Measurements from ENCODE around the gene KCTD5. TPM values are rescaled to one million over a fixed set of nuclear protein-coding genes. Genes with fewer than 3 reads are reported as not detected.

The KCTD5 gene
- total and polyA plus RNA-seq, 2 experiments from 2014 or later, result 19.7 to 31.8 TPM

DNA sequence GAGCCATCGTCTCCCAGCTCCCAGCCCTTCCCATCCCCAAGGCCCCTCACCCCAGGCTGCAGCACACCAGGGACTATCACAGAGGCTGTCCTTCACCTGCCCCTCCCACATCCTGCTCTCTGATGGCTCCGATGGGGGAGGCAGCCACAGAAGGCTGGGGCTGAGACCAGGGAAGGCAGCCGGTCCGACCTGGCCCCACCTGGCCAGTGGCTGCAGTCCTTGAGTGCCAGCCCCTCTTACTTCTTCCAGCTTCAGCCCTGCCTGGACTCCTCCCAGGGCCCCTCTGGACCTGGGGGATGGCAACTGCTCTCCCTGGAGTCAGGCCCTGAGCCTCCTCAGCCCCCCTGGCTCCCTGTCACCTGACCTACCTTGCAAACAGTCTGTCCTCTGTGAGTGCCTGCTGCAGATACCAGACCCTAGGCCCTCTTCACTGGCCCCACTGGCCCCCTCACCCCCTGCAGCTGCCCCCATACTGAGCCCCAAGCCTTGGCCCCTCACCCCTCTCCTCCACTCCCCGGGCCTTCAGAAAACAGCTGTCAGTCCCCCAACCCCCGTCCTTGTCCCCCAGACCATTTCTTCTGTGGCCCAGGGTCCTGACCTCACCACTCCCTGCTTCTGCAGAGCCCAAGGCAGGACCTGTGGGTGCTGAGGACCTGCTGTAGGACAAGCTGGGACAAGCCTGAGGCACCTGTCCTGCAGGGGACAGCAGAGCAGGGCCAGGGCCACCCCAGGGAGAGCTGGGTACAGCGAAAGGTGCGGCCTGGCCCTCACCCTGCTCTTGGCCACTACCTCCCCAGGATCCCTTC is 57.5 kb downstream of the KCTD5 start:
- no peaks in the 10 kb centered on the region for H3K4me1 ChIP-seq (ENCODE audit: insufficient read depth)
- Mint-ChIP-seq H3K4me1 (peaks cover 3% of the 10 kb centered on the region; the same call in 1 of the 3 replicates), H3K36me3 (ENCODE audit: low read depth) (no peaks in the 10 kb centered on the region; the same call in 2 of the 3 replicates), H3K4me3 (no peak overlapping the region), H3K27me3 (ENCODE audit: insufficient read depth, low read depth, poor library complexity) (peaks cover 9% of the 10 kb centered on the region), H3K9me3 (no peaks in the 10 kb centered on the region), H3K27ac (peak overlapping the region; percentile 48; the same call in 1 of the 2 replicates)
- no peak overlapping the region for H3K4me2 ChIP-seq
- H3K4me3 ChIP-seq, result no peak overlapping the region
- H3K36me3 ChIP-seq (ENCODE audit: insufficient read depth), result no peaks in the 10 kb centered on the region
- H2AFZ ChIP-seq, result no peak overlapping the region
- ATAC-seq, result peak; percentile 15
- no peaks in the 10 kb centered on the region for H3K9me2 ChIP-seq (ENCODE audit: insufficient read depth)
- no peak overlapping the region for H3K27ac ChIP-seq (ENCODE audit: low read depth)
- DNase-seq (ENCODE audit: low spot score), result no peak
- no peaks in the 10 kb centered on the region for H4K20me1 ChIP-seq (replicated peaks; ENCODE audit: insufficient read depth)
- no peak for TF ChIP-seq EZH2phosphoT487 (IDR thresholded peaks at IDR 0.05; ENCODE audit: unreplicated experiment)
- no peak for TF ChIP-seq STAT1 (IDR thresholded peaks at IDR 0.05; ENCODE audit: unreplicated experiment)
- no peak for TF ChIP-seq EZH2 (IDR thresholded peaks at IDR 0.05; ENCODE audit: low read depth, unreplicated experiment)
- no peak for TF ChIP-seq ZNF462 (CRISPR knock-in tag; IDR thresholded peaks at IDR 0.05)
- TF ChIP-seq ZNF114 (CRISPR knock-in tag; IDR thresholded peaks at IDR 0.05), result no peak
- TF ChIP-seq, protein P1, sequence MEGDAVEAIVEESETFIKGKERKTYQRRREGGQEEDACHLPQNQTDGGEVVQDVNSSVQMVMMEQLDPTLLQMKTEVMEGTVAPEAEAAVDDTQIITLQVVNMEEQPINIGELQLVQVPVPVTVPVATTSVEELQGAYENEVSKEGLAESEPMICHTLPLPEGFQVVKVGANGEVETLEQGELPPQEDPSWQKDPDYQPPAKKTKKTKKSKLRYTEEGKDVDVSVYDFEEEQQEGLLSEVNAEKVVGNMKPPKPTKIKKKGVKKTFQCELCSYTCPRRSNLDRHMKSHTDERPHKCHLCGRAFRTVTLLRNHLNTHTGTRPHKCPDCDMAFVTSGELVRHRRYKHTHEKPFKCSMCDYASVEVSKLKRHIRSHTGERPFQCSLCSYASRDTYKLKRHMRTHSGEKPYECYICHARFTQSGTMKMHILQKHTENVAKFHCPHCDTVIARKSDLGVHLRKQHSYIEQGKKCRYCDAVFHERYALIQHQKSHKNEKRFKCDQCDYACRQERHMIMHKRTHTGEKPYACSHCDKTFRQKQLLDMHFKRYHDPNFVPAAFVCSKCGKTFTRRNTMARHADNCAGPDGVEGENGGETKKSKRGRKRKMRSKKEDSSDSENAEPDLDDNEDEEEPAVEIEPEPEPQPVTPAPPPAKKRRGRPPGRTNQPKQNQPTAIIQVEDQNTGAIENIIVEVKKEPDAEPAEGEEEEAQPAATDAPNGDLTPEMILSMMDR (conservative IDR thresholded peaks at IDR 0.05; ENCODE audit: low read depth in 2 of 2), result no peak
- TF ChIP-seq NANOG (IDR thresholded peaks at IDR 0.05; ENCODE audit: borderline replicate concordance), result no peak
- no peaks in the 10 kb centered on the region for H3K27me3 ChIP-seq (ENCODE audit: insufficient read depth)
- no peaks in the 10 kb centered on the region for H3K79me2 ChIP-seq (replicated peaks; ENCODE audit: insufficient read depth)
- no peaks in the 10 kb centered on the region for H3F3A ChIP-seq (replicated peaks; ENCODE audit: low read depth)

Data from GM23338 (cell line).